Fibroblast of skin of left biceps (primary cell): ENCODE results near the gene ZNF717.
A peak's percentile ranks its signal among the peaks of the same experiment; 100 is the strongest.
"Not testable (repeated sequence)": the region's sequence is repeated elsewhere in the genome, so short reads cannot be mapped to it uniquely, and the experiment has no call there.

Source experiments
- DNase-seq, 2 experiments: peaks; one replicate each; pipeline ENCODE4 v3.0.0-alpha.2; 2013; ENCODE audit warnings: low read depth in 2 of 2

Gene ZNF717

DNA sequence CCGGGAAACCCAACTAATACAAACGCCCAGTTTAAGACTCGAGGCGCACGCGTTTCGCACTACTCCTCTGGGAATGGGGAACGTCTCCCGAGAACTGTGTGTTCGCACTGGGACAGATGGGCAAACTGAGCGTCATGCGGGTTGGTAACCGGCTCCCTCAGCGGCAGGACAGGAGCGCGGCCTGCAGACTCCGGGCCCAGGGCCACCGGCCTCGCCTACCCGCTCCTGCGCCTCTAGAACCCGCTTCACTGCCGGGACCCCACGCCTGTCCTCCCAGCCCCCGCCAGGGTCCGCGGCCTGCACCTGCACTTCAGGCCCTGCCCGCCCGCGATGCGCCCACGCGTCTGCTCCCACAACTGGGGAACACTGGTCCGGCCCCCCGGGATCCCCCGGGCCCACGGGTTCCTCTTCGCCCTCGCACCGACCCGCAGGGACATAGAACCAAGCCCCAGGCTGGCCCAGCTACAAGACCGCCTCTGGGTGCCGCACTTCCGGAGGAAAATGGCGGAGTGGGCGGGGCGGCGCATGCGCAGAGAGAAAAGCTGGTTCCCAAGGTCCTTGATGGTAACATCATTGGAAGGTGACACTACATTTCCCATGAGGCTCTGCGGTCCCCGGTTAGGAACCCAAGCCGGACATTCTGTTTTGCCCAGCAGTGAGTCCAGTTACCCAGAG lies at the start of gene ZNF717:
TSS of gene ZNF717 (minus strand) at position 469 of the 675 bp plus-strand sequence. CDS start 2,187 bp downstream, outside the sequence.
- peak; percentile 68 to 71 for DNase-seq

DNA sequence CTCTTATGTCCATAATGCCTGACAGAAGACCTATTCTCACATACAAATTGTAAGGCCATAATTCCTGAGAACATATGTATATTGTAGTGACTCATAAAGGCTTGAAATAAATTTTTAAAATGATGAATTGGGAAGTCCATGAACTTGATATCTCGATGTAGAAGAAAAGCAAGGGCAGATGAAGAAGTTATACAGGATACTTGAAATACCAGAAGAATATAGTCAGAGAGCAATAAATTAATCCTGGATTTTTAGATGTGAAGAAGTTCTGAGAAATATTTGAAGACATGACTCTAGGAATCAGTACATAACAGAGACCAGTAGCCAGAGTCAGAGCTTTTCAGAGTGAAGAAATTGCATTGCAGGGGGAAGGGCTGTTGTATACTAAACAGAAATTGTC lies 45.7 kb upstream of the ZNF717 start:
- not testable (repeated sequence) for DNase-seq

DNA sequence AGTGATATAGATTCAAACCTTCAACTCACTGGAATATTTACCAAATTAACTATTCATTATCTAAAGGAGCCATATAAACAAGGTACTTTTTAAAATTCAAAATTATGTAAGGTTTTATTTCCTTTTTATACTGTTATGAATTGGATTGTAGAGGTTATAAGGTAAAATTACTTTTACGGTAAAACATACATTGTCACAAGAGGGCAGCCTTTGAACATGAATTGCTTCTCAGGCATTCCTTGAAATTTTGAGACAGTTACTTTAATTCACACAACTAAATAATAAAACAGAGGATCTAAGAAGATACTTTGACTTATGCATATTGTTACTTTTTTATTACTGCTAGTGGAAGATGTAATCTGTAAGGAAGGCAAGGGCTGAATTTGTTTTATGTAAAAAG lies 32.7 kb upstream of the ZNF717 start:
- not testable (repeated sequence) for DNase-seq

DNA sequence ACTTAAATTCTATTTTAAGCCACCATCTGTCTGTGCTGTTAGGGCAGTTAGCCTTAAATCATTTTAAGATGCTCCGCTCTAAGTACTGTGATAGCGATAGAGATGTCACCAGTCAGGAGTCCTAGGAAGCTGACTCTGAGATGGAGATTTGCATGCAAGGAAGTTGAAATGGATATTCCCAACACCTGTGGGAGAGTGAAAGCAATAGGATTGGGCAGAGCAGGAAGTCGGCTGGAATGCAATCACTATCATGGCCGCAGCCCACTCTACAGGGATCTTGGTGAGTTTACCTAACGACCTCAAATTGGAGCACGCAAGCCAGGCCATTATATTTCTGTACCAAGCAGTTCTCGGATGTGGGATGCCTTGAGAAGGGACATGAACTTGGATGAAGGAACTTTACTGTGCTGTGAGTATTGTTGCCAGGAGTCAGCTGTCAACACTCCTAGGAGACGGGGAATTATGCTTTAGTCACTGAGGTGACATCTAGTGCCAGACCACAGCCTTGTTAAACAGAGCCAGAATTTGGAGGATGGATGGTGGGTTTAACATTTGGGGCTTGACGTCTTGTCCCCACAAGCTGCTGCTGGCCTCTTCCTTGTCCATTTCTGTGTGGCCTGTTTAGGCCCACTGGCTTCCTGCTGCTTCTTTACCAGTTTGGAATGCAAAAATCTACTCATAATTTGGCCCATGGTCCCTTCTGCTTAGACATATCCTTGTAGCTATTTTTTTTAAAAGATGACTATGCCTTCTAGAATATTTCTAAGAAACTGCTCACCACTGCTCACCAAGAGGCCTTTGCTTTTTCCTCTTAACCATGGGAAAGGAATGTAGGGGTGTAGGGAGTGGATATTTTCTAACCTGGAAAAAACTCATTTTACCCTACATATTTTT lies 31.2 kb upstream of the ZNF717 start:
- peak; percentile 21 to 24 for DNase-seq

DNA sequence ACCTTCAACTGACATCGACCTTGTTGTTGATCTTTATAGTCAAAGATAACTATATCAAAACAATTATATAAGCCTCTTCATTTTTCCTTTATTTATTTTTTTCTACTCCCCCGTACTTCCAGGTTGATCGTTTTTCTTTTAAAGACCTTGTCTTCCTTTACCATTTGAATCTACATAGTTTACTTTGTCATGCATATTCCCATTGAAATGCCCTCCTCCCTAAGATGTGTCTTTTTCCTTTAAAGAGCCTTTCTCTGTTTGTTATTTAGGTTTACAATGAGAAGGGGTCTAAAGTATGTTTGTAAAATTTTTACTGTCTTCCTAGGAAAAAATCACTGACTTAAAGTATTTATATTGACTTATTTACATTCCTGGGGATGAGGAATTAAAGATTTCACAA lies 29.4 kb upstream of the ZNF717 start:
- no peak for DNase-seq

DNA sequence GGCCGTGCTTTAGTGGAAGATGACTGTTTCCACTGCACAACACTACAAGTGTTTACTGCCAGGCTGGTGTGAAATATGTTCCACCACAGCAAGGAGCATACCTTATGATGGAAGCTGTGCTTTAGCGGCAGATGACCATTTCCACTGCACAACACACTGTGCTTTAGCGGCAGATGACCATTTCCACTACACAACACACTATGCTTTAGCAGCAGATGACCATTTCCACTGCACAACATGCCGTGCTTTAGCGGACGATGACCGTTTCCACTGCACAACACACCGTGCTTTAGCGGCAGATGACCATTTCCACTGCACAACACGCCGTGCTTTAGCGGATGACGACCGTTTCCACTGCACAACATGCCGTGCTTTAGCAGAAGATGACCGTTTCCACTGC lies 2.8 kb downstream of the ZNF717 start:
- DNase-seq: no peak

DNA sequence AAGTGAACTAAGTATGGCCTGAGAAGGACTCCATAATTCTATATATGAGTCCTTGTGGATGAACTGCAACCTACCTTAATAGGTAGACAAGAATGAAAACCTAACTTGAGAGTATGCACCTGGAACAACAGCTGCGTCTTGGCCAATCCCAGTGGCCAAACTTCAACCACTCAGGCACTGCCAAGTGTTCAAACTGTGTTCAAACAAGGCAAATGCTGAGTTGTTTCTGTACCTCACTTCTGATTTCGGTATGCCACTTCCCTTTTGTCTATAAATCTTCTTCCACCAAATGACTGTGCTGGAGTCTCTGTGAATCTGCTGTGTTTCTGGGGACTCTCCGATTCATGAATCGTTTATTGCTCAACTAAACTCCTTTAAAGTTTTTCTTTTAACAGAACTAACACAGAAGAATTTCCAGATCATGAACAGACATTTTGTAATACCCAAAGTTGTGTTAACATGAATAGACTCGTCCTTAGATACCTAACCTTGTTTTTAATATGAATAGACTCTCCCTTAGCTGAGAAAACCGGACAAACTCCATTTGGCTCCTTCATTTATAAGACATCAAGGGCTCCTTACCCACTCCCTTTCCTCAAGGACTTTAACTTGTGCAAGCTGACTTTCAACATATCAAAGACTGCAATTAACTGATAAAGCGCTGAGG lies 4.1 kb downstream of the ZNF717 start:
- no peak for DNase-seq

DNA sequence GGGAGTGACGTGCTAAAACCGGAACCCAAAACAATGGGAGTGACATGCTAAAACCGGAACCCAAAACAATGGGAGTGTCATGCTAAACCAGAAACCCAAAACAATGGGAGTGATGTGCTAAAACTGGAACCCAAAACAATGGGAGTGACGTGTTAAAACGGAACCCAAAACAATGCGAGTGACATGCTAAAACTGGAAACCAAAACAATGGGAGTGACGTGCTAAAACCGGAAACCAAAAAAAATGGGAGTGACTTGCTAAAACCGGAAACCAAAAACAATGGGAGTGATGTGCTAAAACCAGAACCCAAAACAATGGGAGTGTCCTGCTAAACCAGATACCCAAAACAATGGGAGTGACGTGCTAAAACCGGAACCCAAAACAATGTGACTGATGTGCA lies 7.6 kb downstream of the ZNF717 start:
- DNase-seq: not testable (repeated sequence)

DNA sequence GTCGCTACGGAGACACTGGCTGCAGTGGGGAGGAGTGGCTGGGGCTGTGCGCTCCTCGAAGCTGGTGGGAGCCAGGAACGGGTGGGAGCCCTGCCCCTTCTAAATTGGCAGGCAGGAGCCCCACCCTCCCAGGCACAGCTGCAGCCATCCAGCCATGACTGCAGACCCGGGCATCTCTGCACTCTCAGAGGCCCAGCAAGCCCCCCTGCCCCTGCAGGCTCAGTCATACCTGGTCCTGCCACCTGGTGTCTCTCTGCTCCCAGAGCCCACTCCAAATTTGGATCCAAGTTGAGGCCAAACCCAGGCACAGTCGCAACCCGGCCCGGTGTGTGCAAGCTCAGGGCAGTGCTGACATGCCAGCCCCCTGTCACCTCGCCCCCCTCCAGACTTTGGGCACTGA lies 13.7 kb downstream of the ZNF717 start:
- DNase-seq: not testable (repeated sequence)

- DNase-seq: no peak
These were observed 16.9 kb downstream of the ZNF717 start for GRCh38 chr3:75768303-75769017.

DNA sequence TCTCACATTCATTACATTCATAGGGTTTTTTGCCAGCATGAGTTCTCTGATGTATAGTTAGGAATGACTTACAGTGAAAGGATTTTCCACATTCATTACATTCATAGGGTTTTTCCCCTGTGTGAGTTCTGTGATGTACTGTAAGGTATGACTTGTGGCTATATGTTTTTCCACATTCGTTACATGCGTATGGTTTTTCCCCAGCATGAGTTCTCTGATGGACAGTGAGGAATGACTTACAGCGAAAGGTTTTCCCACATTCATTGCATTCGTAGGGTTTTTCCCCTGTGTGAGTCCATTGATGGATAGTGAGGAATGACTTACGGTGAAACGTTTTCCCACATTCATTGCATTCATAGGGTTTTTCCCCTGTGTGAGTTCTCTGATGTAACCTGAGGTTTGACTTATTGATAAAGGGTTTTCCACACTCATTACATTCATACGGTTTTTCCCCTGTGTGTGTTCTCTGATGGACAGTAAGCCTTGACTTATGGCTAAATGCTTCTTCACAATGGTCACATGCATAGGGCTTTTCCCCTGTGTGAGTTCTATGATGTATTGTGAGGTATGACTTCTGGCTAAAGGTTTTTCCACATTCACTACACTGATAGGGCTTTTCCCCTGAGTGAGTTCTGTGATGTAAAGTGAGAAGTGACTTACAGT lies 47.4 kb downstream of the ZNF717 start:
- DNase-seq: no peak

- DNase-seq: no peak
These were observed 57.4 kb downstream of the ZNF717 start for GRCh38 chr3:75727985-75728384.

DNA sequence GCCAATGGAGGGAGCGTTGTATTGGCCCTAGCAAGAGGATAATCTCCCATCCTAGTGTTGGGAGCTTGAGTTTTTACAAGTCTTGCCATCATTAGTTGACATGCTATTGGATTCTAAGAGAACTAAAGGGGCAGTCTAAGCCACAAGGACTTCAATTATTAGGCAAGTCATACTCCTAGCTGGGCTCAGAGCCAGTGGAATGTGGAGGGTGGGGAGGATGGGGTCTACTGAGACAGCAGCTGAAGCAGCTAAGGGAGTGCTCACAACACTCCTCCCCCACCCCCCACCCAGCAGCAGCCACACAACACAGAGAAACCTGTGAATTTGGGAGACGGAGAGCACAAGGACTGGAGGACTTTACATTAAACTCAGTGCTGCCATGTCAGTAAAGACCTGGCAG lies 93.3 kb downstream of the ZNF717 start:
- no peak for DNase-seq

DNA sequence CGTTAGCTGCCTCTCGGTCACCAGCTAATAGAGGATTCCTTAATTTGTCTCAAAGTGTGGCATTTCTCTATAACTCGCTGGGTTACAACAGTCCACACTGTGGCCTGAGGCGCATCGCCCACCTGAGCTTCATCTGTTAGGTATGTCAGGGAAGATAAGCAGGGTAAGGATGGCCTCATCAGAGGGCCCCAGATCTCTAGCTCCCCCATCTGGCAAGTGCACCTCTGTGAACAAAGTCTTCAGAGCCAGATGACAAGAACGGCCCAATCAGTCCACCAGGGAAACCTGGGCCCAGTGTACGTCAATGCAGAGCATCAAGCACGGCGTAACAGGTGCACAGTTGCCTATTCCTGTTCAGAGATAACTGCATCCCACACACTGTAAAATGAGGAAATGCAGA lies 98.0 kb downstream of the ZNF717 start:
- no peak for DNase-seq
